Hair follicular keratinocyte (primary cell): ENCODE measurements around the gene HS6ST1. TPM values are rescaled to one million over a fixed set of nuclear protein-coding genes. Genes with fewer than 3 reads are reported as not detected.

Experiments
- total RNA-seq: library from RNA; depleted of rRNA; stranded (reverse); fragments of >200 nt; gene quantifications from 2 replicates; pipeline ENCODE4 v1.2.3, GENCODE V29; 2015

HS6ST1 gene
- total RNA-seq = 14.6 and 22.4 TPM in 2 replicates

GRCh38 chr2:128318776-128319464 is at the start of gene HS6ST1:
Gene HS6ST1, minus strand, starts transcription at chr2:128318868. Its CDS starts 305 bp downstream, at chr2:128318563.

Other genes with a start within 250 kb of the HS6ST1 start
- gene UGGT1, start 227.7 kb downstream of the HS6ST1 start, total RNA-seq = 43.0 and 54.1 TPM in 2 replicates